ENCODE results near the gene RPS2. TPM values are rescaled to one million over a fixed set of nuclear protein-coding genes. Genes with fewer than 3 reads are reported as not detected.
A peak's percentile ranks its signal among the peaks of the same experiment; 100 is the strongest.

The RPS2 gene
- total and polyA plus RNA-seq, 2 of the 8 experiments (the other 6 are each of a cell fraction or from before 2014, with no cell fraction given), result 4,042 to 16,783 TPM

GRCh38 chr16:2005646-2006045, 41.0 kb upstream of the RPS2 start:
- Histone ChIP-seq H3K36me3 (ENCODE audit: control insufficient read depth in 2 of 4, insufficient read depth in 4 of 4, low read length in 3 of 4) (peaks cover 14 to 27% (median 20%) of the 10 kb centered on the region in 4 experiments), H3K4me1 (replicated peaks in 1 of 4; ENCODE audit: control insufficient read depth in 3 of 4, insufficient read depth in 4 of 4, low read length in 3 of 4) (peaks cover 3 to 38% (median 22%) of the 10 kb centered on the region in 4 experiments), H3K9ac (replicated peaks in 1 of 4; ENCODE audit: extremely low read depth in 1 of 4, low read depth in 3 of 4, low read length in 3 of 4) (no peak overlapping the region), H3K79me1 (ENCODE audit: low read depth, low read length) (peaks cover 9% of the 10 kb centered on the region; the same call in 1 of the 2 replicates), H3K56ac (replicated peaks; ENCODE audit: insufficient read length, low read depth, low read length) (no peak overlapping the region), H3K79me2 (ENCODE audit: control insufficient read depth in 1 of 2, insufficient read depth in 2 of 2, low read length in 2 of 2) (peaks cover 22 to 52% of the 10 kb centered on the region in 2 experiments; a peak in 3 of 4 replicates), H4K5ac (ENCODE audit: insufficient read length, low read depth, low read length) (no peak overlapping the region), H3K23ac (ENCODE audit: insufficient read length) (no peak overlapping the region), H3K4me2 (ENCODE audit: insufficient read depth in 1 of 2, low read depth in 2 of 2, low read length in 2 of 2) (no peak overlapping the region), H3K4ac (replicated peaks; ENCODE audit: insufficient read length, low read depth, low read length) (no peak overlapping the region), H2BK15ac (ENCODE audit: low read length) (no peak overlapping the region), H2BK120ac (replicated peaks; ENCODE audit: low read depth, low read length) (no peak overlapping the region), H4K8ac (ENCODE audit: extremely low read depth, insufficient read depth, low read length) (no peak overlapping the region), H3K27ac (ENCODE audit: low read depth, low read length) (no peak overlapping the region), H3K4me3 (ENCODE audit: extremely low read depth in 1 of 4, insufficient read depth in 2 of 4, low read depth in 3 of 4, low read length in 4 of 4) (no peak overlapping the region), H2AFZ (ENCODE audit: low read length) (no peak overlapping the region), H3K9me3 (ENCODE audit: insufficient read depth in 2 of 2, low read depth in 1 of 2, low read length in 1 of 2) (no peaks in the 10 kb centered on the region), H2BK12ac (ENCODE audit: low read depth, low read length) (no peak overlapping the region), H2AK5ac (ENCODE audit: low read depth, low read length) (no peak overlapping the region), H3K27me3 (replicated peaks in 1 of 4; ENCODE audit: control insufficient read depth in 3 of 4, extremely low read depth in 1 of 4, insufficient read depth in 3 of 4, low read length in 3 of 4) (no peaks in the 10 kb centered on the region), H4K20me1 (replicated peaks in 1 of 2; ENCODE audit: control insufficient read depth in 1 of 2, insufficient read depth in 2 of 2, low read length in 2 of 2) (peaks cover 29 to 62% of the 10 kb centered on the region in 2 experiments), H3K14ac (ENCODE audit: insufficient read length) (no peak overlapping the region), H3K23me2 (ENCODE audit: low read depth, low read length) (peaks cover 12% of the 10 kb centered on the region; the same call in 1 of the 2 replicates), H4K91ac (replicated peaks; ENCODE audit: insufficient read length, low read length) (no peak overlapping the region), H2BK5ac (ENCODE audit: low read depth, low read length) (peak overlapping the region; percentile 35; the same call in 1 of the 2 replicates), H3K18ac (ENCODE audit: extremely low read depth, low read length) (no peak overlapping the region), H2BK20ac (ENCODE audit: low read length) (no peak overlapping the region)
- FAIRE-seq (no peak), DNase-seq (ENCODE audit: low read depth in 1 of 2, low spot score in 2 of 2) (no peak)
- POLR2A ChIA-PET (ENCODE audit: partially characterized antibody), result interaction anchor here (0.6 to 4.7 kb wide), 11 partner anchors 9 to 1263 kb away, joined by 3 to 37 read pairs (median 7); partner anchors contain the start of genes RNF151, RPS2, SYNGR3 and TRAF7
- TF ChIP-seq RAD21 (IDR thresholded peaks at IDR 0.05 in 1 of 2, conservative IDR thresholded peaks at IDR 0.05 in 1 of 2; ENCODE audit: low read depth in 2 of 2, low read length in 2 of 2) (peak; percentile 67 to 76), CEBPB (IDR thresholded peaks at IDR 0.05; ENCODE audit: low read depth, low read length) (no peak)
- TF ChIP-seq, protein P1, sequence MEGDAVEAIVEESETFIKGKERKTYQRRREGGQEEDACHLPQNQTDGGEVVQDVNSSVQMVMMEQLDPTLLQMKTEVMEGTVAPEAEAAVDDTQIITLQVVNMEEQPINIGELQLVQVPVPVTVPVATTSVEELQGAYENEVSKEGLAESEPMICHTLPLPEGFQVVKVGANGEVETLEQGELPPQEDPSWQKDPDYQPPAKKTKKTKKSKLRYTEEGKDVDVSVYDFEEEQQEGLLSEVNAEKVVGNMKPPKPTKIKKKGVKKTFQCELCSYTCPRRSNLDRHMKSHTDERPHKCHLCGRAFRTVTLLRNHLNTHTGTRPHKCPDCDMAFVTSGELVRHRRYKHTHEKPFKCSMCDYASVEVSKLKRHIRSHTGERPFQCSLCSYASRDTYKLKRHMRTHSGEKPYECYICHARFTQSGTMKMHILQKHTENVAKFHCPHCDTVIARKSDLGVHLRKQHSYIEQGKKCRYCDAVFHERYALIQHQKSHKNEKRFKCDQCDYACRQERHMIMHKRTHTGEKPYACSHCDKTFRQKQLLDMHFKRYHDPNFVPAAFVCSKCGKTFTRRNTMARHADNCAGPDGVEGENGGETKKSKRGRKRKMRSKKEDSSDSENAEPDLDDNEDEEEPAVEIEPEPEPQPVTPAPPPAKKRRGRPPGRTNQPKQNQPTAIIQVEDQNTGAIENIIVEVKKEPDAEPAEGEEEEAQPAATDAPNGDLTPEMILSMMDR (IDR thresholded peaks at IDR 0.05; ENCODE audit: control extremely low read depth in 1 of 3, insufficient read depth in 1 of 3, low read depth in 1 of 3, low read length in 3 of 3), result peak in 2 of 3 experiments; percentile 50; a peak in 3 of 4 replicates
- 89% methylated on average over 20 of the region's 21 CpGs; no CpG with 5 or more reads in 1 of the 2 experiments for WGBS, 2 experiments (ENCODE audit: extremely low coverage in 1 of 2, insufficient coverage in 1 of 2, insufficient read length in 1 of 2, insufficient replicate concordance in 2 of 2, low coverage in 1 of 2, low lambda C conversion rate in 2 of 2, missing lambda C conversion rate in 1 of 2)
- CTCF ChIA-PET (ENCODE audit: partially characterized antibody), result interaction anchor here (0.7 to 4.3 kb wide), 17 partner anchors 7 to 147 kb away, joined by 3 to 55 read pairs (median 9); partner anchors contain the start of genes NPW, NTHL1, SYNGR3 and TSC2

All from H1 (cell line).